Liver (tissue), 9 donors: Measurements from ENCODE around the gene PLD6. TPM values are rescaled to one million over a fixed set of nuclear protein-coding genes. Genes with fewer than 3 reads are reported as not detected.
A peak's percentile ranks its signal among the peaks of the same experiment; 100 is the strongest.

Experiments
- DNase-seq: peaks from one replicate; pipeline ENCODE4 v3.0.0-alpha.2; 2017; ENCODE audit warnings: low spot score
- H3K27ac ChIP-seq, 2 donors: one replicate each; pipeline ENCODE4 v1.7.0; 2013; ENCODE audit warnings: inconsistent platforms in 2 of 2, low read length in 2 of 2, control low read depth in 1 of 2, low read depth in 1 of 2, mild to moderate bottlenecking in 1 of 2
- H3K27me3 ChIP-seq, 4 donors: one replicate each; pipeline versions ENCODE4 v1.6.1 to v1.7.0; 2013; ENCODE audit warnings: low read length in 3 of 4, inconsistent platforms in 1 of 4, mild to moderate bottlenecking in 1 of 4, moderate library complexity in 1 of 4; ENCODE audit not compliant: control insufficient read depth in 4 of 4, insufficient read depth in 4 of 4
- H3K36me3 ChIP-seq, 4 donors: one replicate each; pipeline versions ENCODE4 v1.6.1 to v1.7.0; 2013; ENCODE audit warnings: low read length in 3 of 4, mild to moderate bottlenecking in 3 of 4, low read depth in 1 of 4, moderate library complexity in 1 of 4; ENCODE audit not compliant: control insufficient read depth in 4 of 4, insufficient read depth in 3 of 4
- H3K4me1 ChIP-seq, 4 donors: one replicate each; pipeline versions ENCODE4 v1.6.1 to v1.7.0; 2013; ENCODE audit warnings: low read length in 3 of 4, mild to moderate bottlenecking in 3 of 4, moderate library complexity in 1 of 4; ENCODE audit not compliant: control insufficient read depth in 4 of 4, insufficient read depth in 4 of 4
- H3K4me3 ChIP-seq, 3 donors: one replicate each; pipeline versions ENCODE4 v1.6.1 to v1.7.0; 2013; ENCODE audit warnings: low read length in 3 of 3, control low read depth in 1 of 3, low read depth in 1 of 3, mild to moderate bottlenecking in 1 of 3
- H3K9ac ChIP-seq, 2 donors: one replicate each; pipeline ENCODE4 v1.7.0; 2013; ENCODE audit warnings: low read length in 2 of 2, mild to moderate bottlenecking in 2 of 2, moderate library complexity in 2 of 2, control low read depth in 1 of 2, low read depth in 1 of 2
- H3K9me3 ChIP-seq, 4 donors: one replicate each; pipeline versions ENCODE4 v1.6.1 to v1.7.0; 2013; ENCODE audit warnings: low read length in 3 of 4; ENCODE audit not compliant: control insufficient read depth in 4 of 4
- ATF3 ChIP-seq: IDR thresholded peaks from 2 replicates; pipeline ENCODE4 v1.6.1; 2016; ENCODE audit warnings: antibody characterized with exemption
- CTCF ChIP-seq: fragments of 150-350 bp; IDR thresholded peaks from 2 replicates; pipeline ENCODE4 v1.5.1; 2017; ENCODE audit warnings: improper control_type of control experiment, low read depth, low read length; ENCODE audit not compliant: missing input control
- EGR1 ChIP-seq, 2 donors: IDR thresholded peaks; 2 replicates each; pipeline ENCODE4 v1.6.1; 2016 to 2018; ENCODE audit warnings: antibody characterized with exemption in 2 of 2, low read depth in 2 of 2
- FOXA1 ChIP-seq: IDR thresholded peaks from 2 replicates; pipeline ENCODE4 v1.6.1; 2016; ENCODE audit warnings: antibody characterized with exemption
- FOXA2 ChIP-seq: IDR thresholded peaks from 2 replicates; pipeline ENCODE4 v1.6.1; 2016; ENCODE audit warnings: antibody characterized with exemption
- GABPA ChIP-seq, 2 donors: IDR thresholded peaks in 1 of 2; conservative IDR thresholded peaks in 1 of 2; 2 replicates each; pipeline ENCODE4 v1.6.1; 2016; ENCODE audit warnings: antibody characterized with exemption in 2 of 2, mild to moderate bottlenecking in 1 of 2, moderate library complexity in 1 of 2
- HNF4A ChIP-seq, 2 donors: conservative IDR thresholded peaks; 2 replicates each; pipeline ENCODE4 v1.6.1; 2016; ENCODE audit warnings: antibody characterized with exemption in 2 of 2, mild to moderate bottlenecking in 2 of 2
- HNF4G ChIP-seq: IDR thresholded peaks from 2 replicates; pipeline ENCODE4 v1.6.1; 2016; ENCODE audit warnings: antibody characterized with exemption
- JUND ChIP-seq, 2 donors: IDR thresholded peaks; 2 replicates each; pipeline ENCODE4 v1.6.1; 2016; ENCODE audit warnings: antibody characterized with exemption in 2 of 2
- MAX ChIP-seq: IDR thresholded peaks from 2 replicates; pipeline ENCODE4 v1.6.1; 2016; ENCODE audit warnings: antibody characterized with exemption
- NR2F2 ChIP-seq: IDR thresholded peaks from 2 replicates; pipeline ENCODE4 v1.6.1; 2016; ENCODE audit warnings: antibody characterized with exemption
- RAD21 ChIP-seq, 2 donors: IDR thresholded peaks; 2 replicates each; pipeline ENCODE4 v1.6.1; 2016; ENCODE audit warnings: antibody characterized with exemption in 2 of 2, mild to moderate bottlenecking in 2 of 2
- REST ChIP-seq: IDR thresholded peaks from 2 replicates; pipeline ENCODE4 v1.6.1; 2016; ENCODE audit warnings: antibody characterized with exemption, mild to moderate bottlenecking
- RXRA ChIP-seq, 2 donors: IDR thresholded peaks; 2 replicates each; pipeline ENCODE4 v1.6.1; 2017 to 2018; ENCODE audit warnings: antibody characterized with exemption in 2 of 2, mild to moderate bottlenecking in 1 of 2
- SP1 ChIP-seq: IDR thresholded peaks from 2 replicates; pipeline ENCODE4 v1.6.1; 2018; ENCODE audit warnings: antibody characterized with exemption, mild to moderate bottlenecking
- TAF1 ChIP-seq: conservative IDR thresholded peaks from 2 replicates; pipeline ENCODE4 v1.6.1; 2016; ENCODE audit warnings: antibody characterized with exemption, mild to moderate bottlenecking
- YY1 ChIP-seq: IDR thresholded peaks from 2 replicates; pipeline ENCODE4 v1.6.1; 2016; ENCODE audit warnings: antibody characterized with exemption, mild to moderate bottlenecking
- WGBS: extraction: QIAGEN DNeasy Blood & Tissue Kit; methylation state at CpG from one replicate; pipeline ENCODE4 v1.1.7; 2013; 5-methylcytosine and 5-hydroxymethylcytosine counted together
- polyA plus RNA-seq, 2 donors: library from polyadenylated mRNA; stranded (reverse) in 1 of 2; unstranded in 1 of 2; fragments of 200-250 nt in 1 of 2; fragments of >200 nt in 1 of 2; fragmentation: Nextera tagmentation in 1 of 2; extraction: Ambion mirVana in 1 of 2; gene quantifications; one replicate each; pipeline versions ENCODE4 v1.2.1 to v1.2.3, GENCODE V29; 2013 to 2015
- total RNA-seq, 2 donors: library from RNA; depleted of rRNA; stranded (reverse); fragments of >200 nt; gene quantifications; one replicate each; pipeline ENCODE4 v1.2.3, GENCODE V29; 2014
- TF ChIP-seq, protein P1 (sequence below): IDR thresholded peaks from 2 replicates; pipeline ENCODE4 v1.6.1; 2016; ENCODE audit warnings: antibody characterized with exemption
- donor health status: healthy.
- donor health status: healthy.
- donor health status: healthy.
- donor health status: healthy.
- donor health status: healthy.

PLD6 gene
- total and polyA plus RNA-seq, 4 donors = 1.2 to 2.3 (median 1.5) TPM

GRCh38 chr17:17231621-17232302, 25.6 kb upstream of the PLD6 start:
- Histone ChIP-seq H3K27me3 (no peaks in the 10 kb centered on the region), H3K9me3 (no peaks in the 10 kb centered on the region), H3K36me3 (peaks cover 6 to 35% (median 18%) of the 10 kb centered on the region in 4 donors), H3K9ac (no peak overlapping the region), H3K4me3 (no peak overlapping the region), H3K4me1 (peaks cover 8 to 63% (median 48%) of the 10 kb centered on the region in 4 donors), H3K27ac (no peak overlapping the region)
- no peak for DNase-seq
- WGBS = 68% methylated on average over 16 of the region's 16 CpGs
- TF ChIP-seq HNF4A (conservative IDR thresholded peaks at IDR 0.05) (peak; percentile 39 to 45), TAF1 (no peak)

DNA sequence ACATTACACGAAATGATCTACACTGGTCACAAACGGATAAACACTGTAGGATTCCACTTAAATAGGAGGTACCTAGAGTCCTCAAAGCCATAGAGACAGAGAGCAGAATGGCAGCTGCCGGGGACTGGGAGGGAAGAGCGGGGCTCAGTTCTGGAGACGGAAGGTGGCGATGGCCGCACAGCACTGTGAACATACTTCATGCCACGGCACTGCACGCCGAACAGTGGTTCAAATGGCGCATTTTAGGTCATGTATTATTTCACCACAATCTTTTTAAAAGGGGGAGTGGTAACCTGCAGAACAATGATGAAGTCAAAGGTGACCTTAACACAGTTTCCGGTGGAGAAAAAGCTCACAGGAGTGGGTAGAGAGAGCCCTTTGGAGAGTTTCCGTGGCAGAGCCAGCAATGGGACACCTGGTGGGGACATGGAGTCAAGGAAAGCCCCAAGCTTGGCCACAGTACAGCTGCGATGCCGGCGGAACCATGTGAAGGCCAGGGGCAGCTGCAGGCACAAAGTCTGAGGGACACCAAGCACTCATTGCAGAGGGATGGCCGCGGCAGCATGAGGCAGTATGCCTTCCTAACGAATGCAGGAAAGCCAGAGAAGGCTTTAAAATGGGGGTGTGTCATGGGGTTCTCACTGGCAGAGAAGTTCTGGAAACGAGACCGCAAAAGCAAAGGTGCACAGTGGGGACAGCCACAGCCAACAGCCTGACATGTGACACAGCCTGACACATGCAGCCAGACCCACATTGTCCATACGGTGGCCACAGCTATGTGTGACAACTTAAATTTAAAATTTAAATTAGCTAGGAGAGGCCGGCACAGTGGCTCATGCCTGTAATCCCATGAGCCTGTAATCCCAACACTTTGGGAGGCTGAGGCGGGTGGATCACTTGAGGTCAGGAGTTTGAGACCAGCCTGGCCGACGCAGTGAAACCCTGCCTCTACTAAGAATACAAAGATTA, 23.6 kb upstream of the PLD6 start:
- WGBS = 86% methylated on average over 26 of the region's 26 CpGs
- H3K9ac ChIP-seq = no peak overlapping the region

More for the DNA sequence above, 23.6 kb upstream of the PLD6 start:
- DNase-seq = no peak
- Histone ChIP-seq H3K4me3 (no peak overlapping the region), H3K9me3 (no peaks in the 10 kb centered on the region), H3K4me1 (peaks cover 8 to 45% (median 34%) of the 10 kb centered on the region in 4 donors), H3K27me3 (no peaks in the 10 kb centered on the region), H3K36me3 (peaks cover 10 to 55% (median 31%) of the 10 kb centered on the region in 4 donors), H3K27ac (no peak overlapping the region)
- no peak for TF ChIP-seq SP1
- no peak for TF ChIP-seq JUND (IDR thresholded peaks at IDR 0.05)
- no peak for TF ChIP-seq RXRA (IDR thresholded peaks at IDR 0.05)
- TF ChIP-seq ATF3 = no peak
- TF ChIP-seq, protein P1, sequence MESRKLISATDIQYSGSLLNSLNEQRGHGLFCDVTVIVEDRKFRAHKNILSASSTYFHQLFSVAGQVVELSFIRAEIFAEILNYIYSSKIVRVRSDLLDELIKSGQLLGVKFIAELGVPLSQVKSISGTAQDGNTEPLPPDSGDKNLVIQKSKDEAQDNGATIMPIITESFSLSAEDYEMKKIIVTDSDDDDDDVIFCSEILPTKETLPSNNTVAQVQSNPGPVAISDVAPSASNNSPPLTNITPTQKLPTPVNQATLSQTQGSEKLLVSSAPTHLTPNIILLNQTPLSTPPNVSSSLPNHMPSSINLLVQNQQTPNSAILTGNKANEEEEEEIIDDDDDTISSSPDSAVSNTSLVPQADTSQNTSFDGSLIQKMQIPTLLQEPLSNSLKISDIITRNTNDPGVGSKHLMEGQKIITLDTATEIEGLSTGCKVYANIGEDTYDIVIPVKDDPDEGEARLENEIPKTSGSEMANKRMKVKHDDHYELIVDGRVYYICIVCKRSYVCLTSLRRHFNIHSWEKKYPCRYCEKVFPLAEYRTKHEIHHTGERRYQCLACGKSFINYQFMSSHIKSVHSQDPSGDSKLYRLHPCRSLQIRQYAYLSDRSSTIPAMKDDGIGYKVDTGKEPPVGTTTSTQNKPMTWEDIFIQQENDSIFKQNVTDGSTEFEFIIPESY = no peak
- no peak for TF ChIP-seq REST
- no peak for TF ChIP-seq FOXA2
- TF ChIP-seq TAF1 = no peak
- TF ChIP-seq HNF4G = no peak
- no peak for TF ChIP-seq FOXA1
- no peak for TF ChIP-seq MAX
- no peak for TF ChIP-seq EGR1 (IDR thresholded peaks at IDR 0.05; ENCODE audit: low read depth in 2 of 2)
- TF ChIP-seq NR2F2 = no peak
- TF ChIP-seq GABPA (IDR thresholded peaks at IDR 0.05 in 1 of 2, conservative IDR thresholded peaks at IDR 0.05 in 1 of 2) = no peak
- no peak for TF ChIP-seq HNF4A (conservative IDR thresholded peaks at IDR 0.05)
- TF ChIP-seq CTCF = no peak
- no peak for TF ChIP-seq RAD21 (IDR thresholded peaks at IDR 0.05)
- no peak for TF ChIP-seq YY1
